Activated CD4-positive, alpha-beta memory T cell treated with anti-CD3 and anti-CD28 coated beads for 36 hours (primary cell): ENCODE results near the gene TOP2A. TPM values are rescaled to one million over a fixed set of nuclear protein-coding genes. Genes with fewer than 3 reads are reported as not detected.

Source experiments
- CTCF ChIA-PET: fragments of 350-600 bp; sonication (Branson Sonifier 250); formaldehyde crosslinking; loops from one replicate; lab custom pipeline; 2021; ENCODE audit warnings: antibody characterized with exemption, inconsistent platforms; lab: Charles Lee
- POLR2A ChIA-PET: fragments of 350-600 bp; sonication (Branson Sonifier 250); formaldehyde crosslinking; loops from one replicate; lab custom pipeline; 2021; ENCODE audit warnings: antibody characterized with exemption; lab: Charles Lee
- DNase-seq: peaks from one replicate; pipeline ENCODE4 v3.0.0-alpha.2; 2020
- H3K27ac Mint-ChIP-seq: one replicate; pipeline ENCODE4 v1.8.0; 2021; ENCODE audit warnings: mixed read lengths
- H3K27me3 Mint-ChIP-seq: one replicate; pipeline ENCODE4 v1.8.0; 2021; ENCODE audit warnings: mixed read lengths
- H3K36me3 Mint-ChIP-seq: one replicate; pipeline ENCODE4 v1.8.0; 2021; ENCODE audit warnings: mixed read lengths
- H3K4me1 Mint-ChIP-seq: one replicate; pipeline ENCODE4 v1.8.0; 2021; ENCODE audit warnings: low read depth, mixed read lengths
- H3K4me3 Mint-ChIP-seq: one replicate; pipeline ENCODE4 v1.8.0; 2021; ENCODE audit warnings: mild to moderate bottlenecking, mixed read lengths
- H3K9me3 Mint-ChIP-seq: one replicate; pipeline ENCODE4 v1.8.0; 2021; ENCODE audit warnings: mixed read lengths
- intact Hi-C: fragments of 100-400 bp; cut with micrococcal nuclease; formaldehyde crosslinking; loops from one replicate; pipeline ENCODE4 v1.15.1; 2023
- total RNA-seq, 2 experiments: library from RNA; stranded (reverse); gene quantifications; one replicate each; pipeline ENCODE4 v1.2.3, GENCODE V29; 2021

TOP2A gene
- total RNA-seq, 2 experiments from 2014 or later = 301 to 311 TPM

GRCh38 chr17:40354221-40355122, 63.2 kb downstream of the TOP2A start:
- POLR2A ChIA-PET = interaction anchor here (0.5 to 1.2 kb wide), 4 partner anchors 46 to 54 kb away, joined by 3 to 4 read pairs (median 4); no protein-coding TSS in a partner anchor
- Mint-ChIP-seq H3K27me3 (no peaks in the 10 kb centered on the region), H3K4me3 (no peak overlapping the region), H3K9me3 (no peaks in the 10 kb centered on the region), H3K36me3 (peaks cover 16% of the 10 kb centered on the region), H3K27ac (no peak overlapping the region), H3K4me1 (peaks cover 17% of the 10 kb centered on the region)
- no peak for DNase-seq
- CTCF ChIA-PET = interaction anchor here (0.5 to 9.9 kb wide), 52 partner anchors 8 to 341 kb away, joined by 3 to 241 read pairs (median 5); partner anchors contain the start of genes CDC6, RARA and WIPF2
- intact Hi-C loops = loop anchor here (1.0 to 5.0 kb wide), 4 partner anchors 37 to 152 kb away; no protein-coding TSS in a partner anchor

DNA sequence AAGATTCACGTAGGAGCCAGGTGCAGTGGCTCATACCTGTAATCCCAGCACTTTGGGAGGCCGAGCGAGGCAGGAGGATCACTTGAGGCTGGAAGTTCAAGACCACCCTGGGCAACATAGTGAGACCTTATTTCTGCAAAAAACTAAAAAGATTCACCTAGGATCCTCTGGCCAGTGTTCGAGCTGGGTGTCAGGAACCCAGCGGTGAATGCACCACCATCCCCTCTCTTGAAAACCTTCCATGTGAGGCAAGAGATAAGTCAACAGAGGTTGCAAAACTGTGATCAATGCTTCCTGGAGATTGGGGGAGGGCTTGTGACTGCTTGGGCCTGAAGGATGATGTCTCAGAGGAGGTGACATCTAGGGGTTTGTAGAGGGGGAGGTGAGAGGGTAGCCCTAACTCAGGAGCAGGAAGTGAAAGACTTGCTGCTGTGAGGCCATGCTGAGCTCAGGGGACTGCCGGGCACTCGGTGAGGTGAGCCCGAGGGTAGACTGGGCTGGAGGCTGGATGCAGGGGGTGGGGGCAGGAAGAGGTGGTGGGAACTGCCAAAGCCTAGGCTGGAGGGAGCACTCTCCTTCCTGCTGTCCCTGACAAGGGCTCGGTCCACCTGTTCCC, 64.8 kb downstream of the TOP2A start:
- Mint-ChIP-seq H3K36me3 (peaks cover 21% of the 10 kb centered on the region), H3K27me3 (no peaks in the 10 kb centered on the region), H3K27ac (peak overlapping the region; percentile 33), H3K9me3 (no peaks in the 10 kb centered on the region), H3K4me3 (no peak overlapping the region), H3K4me1 (peaks cover 14% of the 10 kb centered on the region)
- POLR2A ChIA-PET = no interaction called here
- CTCF ChIA-PET = interaction anchor here (1.3 to 9.9 kb wide), 6 partner anchors 16 to 184 kb away, joined by 3 to 241 read pairs (median 15); partner anchors contain the start of gene RARA
- intact Hi-C loops = no loop called here
- peak; percentile 23 for DNase-seq

- H3K36me3 Mint-ChIP-seq = peaks cover 21% of the 10 kb centered on the region
- H3K4me1 Mint-ChIP-seq = peaks cover 14% of the 10 kb centered on the region
- ChIA-PET CTCF (interaction anchor here (1.3 to 9.9 kb wide), 4 partner anchors 47 to 183 kb away, joined by 3 to 241 read pairs (median 15); partner anchors contain the start of gene RARA), POLR2A (no interaction called here)
- H3K9me3 Mint-ChIP-seq = no peaks in the 10 kb centered on the region
- no peaks in the 10 kb centered on the region for H3K27me3 Mint-ChIP-seq
- intact Hi-C loops = no loop called here
- H3K27ac Mint-ChIP-seq = peak overlapping the region; percentile 33
- no peak overlapping the region for H3K4me3 Mint-ChIP-seq
- no peak for DNase-seq
Observed at GRCh38 chr17:40352237-40352778, 65.4 kb downstream of the TOP2A start.

DNA sequence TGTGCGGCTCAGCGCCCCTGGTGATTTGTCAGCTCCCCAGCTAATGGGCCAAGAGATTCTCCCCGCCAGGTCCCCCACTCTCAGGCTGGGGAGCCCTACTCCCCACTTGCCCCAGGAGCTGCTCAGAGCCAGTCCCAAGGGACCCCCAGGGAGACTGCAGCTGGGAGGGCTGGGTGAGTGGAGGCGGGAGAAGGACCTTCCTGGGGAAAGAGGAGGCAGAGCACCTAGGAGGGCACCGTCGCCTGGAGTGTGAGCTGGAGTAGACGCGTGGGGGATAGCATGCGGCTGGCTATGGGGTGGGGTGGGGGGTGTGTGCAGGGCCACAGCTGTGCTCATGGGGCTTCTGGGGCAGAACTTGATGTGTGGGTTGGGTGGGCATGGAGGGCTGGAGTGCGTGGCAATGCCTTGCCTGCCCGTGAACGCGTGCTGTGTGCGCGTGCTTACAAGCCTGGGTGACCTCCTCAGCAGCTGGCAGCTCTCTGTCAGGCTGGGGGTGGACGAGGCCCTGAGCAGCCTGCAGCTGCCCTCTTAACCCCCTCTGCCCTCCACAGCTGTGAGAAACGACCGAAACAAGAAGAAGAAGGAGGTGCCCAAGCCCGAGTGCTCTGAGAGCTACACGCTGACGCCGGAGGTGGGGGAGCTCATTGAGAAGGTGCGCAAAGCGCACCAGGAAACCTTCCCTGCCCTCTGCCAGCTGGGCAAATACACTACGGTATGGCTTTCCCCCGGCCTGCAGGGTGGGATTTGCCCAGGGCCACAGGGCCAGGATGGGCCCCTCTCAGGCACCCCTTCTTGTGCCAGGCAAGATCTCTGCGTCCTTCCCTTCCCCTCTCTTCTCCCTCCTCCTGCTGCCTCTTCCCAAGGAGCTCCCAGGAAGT, 66.1 kb downstream of the TOP2A start:
- intact Hi-C loops = no loop called here
- Mint-ChIP-seq H3K36me3 (peaks cover 21% of the 10 kb centered on the region), H3K9me3 (no peaks in the 10 kb centered on the region), H3K27me3 (no peaks in the 10 kb centered on the region), H3K4me3 (no peak overlapping the region), H3K4me1 (peaks cover 20% of the 10 kb centered on the region), H3K27ac (peak overlapping the region; percentile 26)
- DNase-seq = no peak
- POLR2A ChIA-PET = no interaction called here
- CTCF ChIA-PET = interaction anchor here (1.0 to 9.9 kb wide), 5 partner anchors 10 to 183 kb away, joined by 3 to 241 read pairs (median 5); partner anchors contain the start of gene RARA

- intact Hi-C loops = no loop called here
- Mint-ChIP-seq H3K27ac (no peak overlapping the region), H3K36me3 (peaks cover 21% of the 10 kb centered on the region), H3K4me3 (no peak overlapping the region), H3K9me3 (no peaks in the 10 kb centered on the region), H3K27me3 (no peaks in the 10 kb centered on the region), H3K4me1 (peaks cover 26% of the 10 kb centered on the region)
- POLR2A ChIA-PET = no interaction called here
- no peak for DNase-seq
- CTCF ChIA-PET = interaction anchor here (1.0 to 9.9 kb wide), 3 partner anchors 10 to 45 kb away, joined by 3 to 241 read pairs (median 5); partner anchors contain the start of gene RARA
Observed at GRCh38 chr17:40350689-40351358, 66.9 kb downstream of the TOP2A start.

DNA sequence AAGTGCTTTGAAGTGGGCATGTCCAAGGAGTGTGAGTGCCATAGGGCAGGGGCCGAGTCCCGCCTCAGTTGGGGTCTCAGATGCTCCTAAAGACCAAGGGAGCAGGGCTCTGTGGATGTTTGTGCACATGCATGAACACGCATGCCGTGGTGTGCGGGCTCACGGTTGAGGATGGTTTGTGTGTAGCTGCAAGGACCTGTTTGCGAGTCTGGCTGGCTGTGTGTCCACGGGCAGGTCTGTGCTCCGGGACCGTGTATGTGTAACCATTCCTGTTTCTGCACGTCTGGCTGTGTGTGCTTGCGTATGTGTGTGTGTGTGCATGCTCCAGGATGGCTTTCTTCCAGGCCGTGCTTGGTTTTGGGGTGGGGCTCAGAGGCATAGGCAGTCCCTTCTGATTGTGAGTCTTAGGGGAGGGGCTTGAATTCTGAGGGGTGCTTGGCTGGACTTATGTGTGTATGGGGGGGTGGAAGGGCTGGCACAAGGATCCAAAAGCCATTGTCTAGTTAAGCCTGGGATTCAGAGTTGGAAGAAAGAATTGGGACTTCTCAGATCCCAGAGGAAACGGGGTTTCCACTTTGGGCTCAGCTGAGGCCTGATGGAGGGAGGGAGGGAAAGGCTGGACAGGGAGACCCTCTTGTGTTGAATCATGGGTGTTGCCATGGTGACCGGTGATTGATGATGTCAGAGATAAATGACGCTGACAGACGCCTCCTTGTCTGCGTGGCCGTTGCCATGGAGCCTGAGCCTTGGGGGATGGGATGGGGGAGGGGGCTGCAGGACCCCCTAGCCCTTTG, 67.6 kb downstream of the TOP2A start:
- DNase-seq = no peak
- Mint-ChIP-seq H3K27ac (peak overlapping the region; percentile 51), H3K27me3 (no peaks in the 10 kb centered on the region), H3K4me1 (peaks cover 32% of the 10 kb centered on the region), H3K4me3 (no peak overlapping the region), H3K9me3 (no peaks in the 10 kb centered on the region), H3K36me3 (peaks cover 18% of the 10 kb centered on the region)
- ChIA-PET POLR2A (no interaction called here), CTCF (interaction anchor here (1.4 kb wide), 1 partner anchor 12 kb away, joined by 5 read pairs; no protein-coding TSS in a partner anchor)
- intact Hi-C loops = no loop called here

GRCh38 chr17:40349477-40349894, 68.2 kb downstream of the TOP2A start:
- intact Hi-C loops = no loop called here
- Mint-ChIP-seq H3K36me3 (peaks cover 18% of the 10 kb centered on the region), H3K9me3 (no peaks in the 10 kb centered on the region), H3K27ac (no peak overlapping the region), H3K4me3 (no peak overlapping the region), H3K27me3 (no peaks in the 10 kb centered on the region), H3K4me1 (peaks cover 34% of the 10 kb centered on the region)
- POLR2A ChIA-PET = no interaction called here
- CTCF ChIA-PET = interaction anchor here (2.6 kb wide), 1 partner anchor 46 kb away, joined by 8 read pairs; no protein-coding TSS in a partner anchor
- DNase-seq = no peak

DNA sequence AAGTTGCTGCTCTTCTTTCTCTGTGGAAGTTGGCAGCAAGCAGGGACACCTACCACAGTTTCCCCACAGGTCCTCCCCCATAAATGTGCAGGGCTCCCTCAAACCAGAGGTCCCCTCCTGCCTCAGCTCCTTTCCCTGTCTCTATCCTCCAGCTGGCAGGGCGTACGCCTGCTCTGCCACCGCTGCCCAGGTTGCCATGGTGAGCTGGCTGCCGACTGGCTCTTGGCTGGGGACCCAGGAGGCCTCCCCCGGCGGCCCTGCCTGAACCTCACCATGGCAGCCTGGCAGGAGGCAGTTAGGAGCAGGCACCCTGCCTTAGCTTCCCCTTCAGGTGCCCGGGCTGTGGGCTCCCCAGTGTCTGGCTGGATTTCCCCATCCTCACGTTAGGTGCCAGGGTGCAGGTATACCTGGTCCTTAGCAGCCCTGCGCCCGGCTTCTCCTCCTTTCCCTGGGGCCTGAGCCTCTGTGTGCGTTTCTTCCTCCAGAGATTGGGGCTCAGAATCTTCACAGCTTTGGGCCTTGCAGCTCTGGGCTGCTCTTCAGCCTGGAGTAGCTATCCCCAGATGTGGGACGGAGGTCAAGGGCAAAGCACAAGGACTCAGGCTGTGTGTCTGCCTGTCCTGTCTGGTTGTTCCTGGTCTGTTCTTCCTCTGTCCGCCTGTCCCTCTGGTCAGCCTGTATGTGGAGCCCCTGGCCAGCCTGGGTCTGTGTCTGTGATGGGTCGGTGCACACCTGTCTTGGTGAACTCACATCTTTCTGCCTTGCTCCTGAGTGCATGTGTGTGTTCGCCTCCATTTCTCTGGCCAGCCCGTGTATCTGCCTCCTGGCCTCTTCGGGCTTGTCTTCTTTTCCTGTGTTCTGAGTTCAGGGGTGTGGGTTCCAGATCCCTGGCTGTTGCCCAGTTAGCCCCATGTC, 68.9 kb downstream of the TOP2A start:
- POLR2A ChIA-PET = interaction anchor here (0.7 kb wide), 1 partner anchor 130 kb away, joined by 3 read pairs; no protein-coding TSS in a partner anchor
- Mint-ChIP-seq H3K4me3 (no peak overlapping the region), H3K27me3 (no peaks in the 10 kb centered on the region), H3K36me3 (peaks cover 15% of the 10 kb centered on the region), H3K4me1 (peaks cover 41% of the 10 kb centered on the region), H3K27ac (peak overlapping the region; percentile 34), H3K9me3 (no peaks in the 10 kb centered on the region)
- DNase-seq = no peak
- intact Hi-C loops = no loop called here
- CTCF ChIA-PET = interaction anchor here (0.7 to 2.6 kb wide), 2 partner anchors 32 to 46 kb away, joined by 3 to 8 read pairs; no protein-coding TSS in a partner anchor

DNA sequence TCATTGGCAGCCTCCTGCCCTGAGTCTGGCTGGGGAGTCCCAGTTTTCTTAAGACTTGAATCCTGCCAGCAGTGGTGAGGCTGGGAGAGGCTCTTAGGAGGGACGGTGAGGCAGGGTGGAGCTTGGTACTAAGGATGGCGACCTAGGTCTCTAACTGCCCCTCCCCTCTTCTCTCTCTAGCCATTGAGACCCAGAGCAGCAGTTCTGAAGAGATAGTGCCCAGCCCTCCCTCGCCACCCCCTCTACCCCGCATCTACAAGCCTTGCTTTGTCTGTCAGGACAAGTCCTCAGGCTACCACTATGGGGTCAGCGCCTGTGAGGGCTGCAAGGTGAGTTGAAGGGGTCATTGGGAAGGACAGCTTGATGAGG, 69.6 kb downstream of the TOP2A start:
- no peaks in the 10 kb centered on the region for H3K9me3 Mint-ChIP-seq
- H3K4me3 Mint-ChIP-seq = no peak overlapping the region
- POLR2A ChIA-PET = interaction anchor here (0.7 kb wide), 1 partner anchor 130 kb away, joined by 3 read pairs; no protein-coding TSS in a partner anchor
- intact Hi-C loops = no loop called here
- no peaks in the 10 kb centered on the region for H3K27me3 Mint-ChIP-seq
- no peak for DNase-seq
- peaks cover 48% of the 10 kb centered on the region for H3K4me1 Mint-ChIP-seq
- H3K27ac Mint-ChIP-seq = peak overlapping the region; percentile 23
- CTCF ChIA-PET = interaction anchor here (0.8 to 2.6 kb wide), 3 partner anchors 31 to 68 kb away, joined by 3 to 8 read pairs (median 7); no protein-coding TSS in a partner anchor
- peaks cover 17% of the 10 kb centered on the region for H3K36me3 Mint-ChIP-seq
